LNCAP (cell line): ENCODE measurements around the gene ALG14.

ENCODE experiments used
- TF ChIP-seq, protein P1 (sequence below): fragments of 450-650 bp; IDR thresholded peaks from 2 replicates; pipeline ENCODE4 v1.5.1; 2017; ENCODE audit warnings: mild to moderate bottlenecking

ALG14 gene

DNA sequence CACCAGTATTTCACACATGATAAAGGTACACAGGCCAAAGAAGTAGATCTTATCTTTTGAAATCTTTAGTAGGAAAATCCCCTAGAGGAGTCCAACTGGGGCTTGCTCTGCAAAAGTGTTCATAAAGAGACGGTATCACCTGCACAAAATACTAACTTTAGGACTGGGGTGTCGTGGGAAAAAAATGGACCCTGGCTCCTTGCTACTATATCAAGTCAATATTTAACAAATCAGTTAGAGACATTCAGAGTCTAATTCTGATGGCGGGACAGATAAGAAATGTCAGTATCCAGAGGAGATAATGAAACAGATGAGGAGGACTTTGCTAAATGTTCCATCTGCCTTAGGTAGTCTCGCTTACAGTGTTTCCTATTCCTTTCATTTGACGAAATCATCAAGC is 120.2 kb downstream of the ALG14 start:
- TF ChIP-seq, protein P1, sequence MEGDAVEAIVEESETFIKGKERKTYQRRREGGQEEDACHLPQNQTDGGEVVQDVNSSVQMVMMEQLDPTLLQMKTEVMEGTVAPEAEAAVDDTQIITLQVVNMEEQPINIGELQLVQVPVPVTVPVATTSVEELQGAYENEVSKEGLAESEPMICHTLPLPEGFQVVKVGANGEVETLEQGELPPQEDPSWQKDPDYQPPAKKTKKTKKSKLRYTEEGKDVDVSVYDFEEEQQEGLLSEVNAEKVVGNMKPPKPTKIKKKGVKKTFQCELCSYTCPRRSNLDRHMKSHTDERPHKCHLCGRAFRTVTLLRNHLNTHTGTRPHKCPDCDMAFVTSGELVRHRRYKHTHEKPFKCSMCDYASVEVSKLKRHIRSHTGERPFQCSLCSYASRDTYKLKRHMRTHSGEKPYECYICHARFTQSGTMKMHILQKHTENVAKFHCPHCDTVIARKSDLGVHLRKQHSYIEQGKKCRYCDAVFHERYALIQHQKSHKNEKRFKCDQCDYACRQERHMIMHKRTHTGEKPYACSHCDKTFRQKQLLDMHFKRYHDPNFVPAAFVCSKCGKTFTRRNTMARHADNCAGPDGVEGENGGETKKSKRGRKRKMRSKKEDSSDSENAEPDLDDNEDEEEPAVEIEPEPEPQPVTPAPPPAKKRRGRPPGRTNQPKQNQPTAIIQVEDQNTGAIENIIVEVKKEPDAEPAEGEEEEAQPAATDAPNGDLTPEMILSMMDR = no peak

DNA sequence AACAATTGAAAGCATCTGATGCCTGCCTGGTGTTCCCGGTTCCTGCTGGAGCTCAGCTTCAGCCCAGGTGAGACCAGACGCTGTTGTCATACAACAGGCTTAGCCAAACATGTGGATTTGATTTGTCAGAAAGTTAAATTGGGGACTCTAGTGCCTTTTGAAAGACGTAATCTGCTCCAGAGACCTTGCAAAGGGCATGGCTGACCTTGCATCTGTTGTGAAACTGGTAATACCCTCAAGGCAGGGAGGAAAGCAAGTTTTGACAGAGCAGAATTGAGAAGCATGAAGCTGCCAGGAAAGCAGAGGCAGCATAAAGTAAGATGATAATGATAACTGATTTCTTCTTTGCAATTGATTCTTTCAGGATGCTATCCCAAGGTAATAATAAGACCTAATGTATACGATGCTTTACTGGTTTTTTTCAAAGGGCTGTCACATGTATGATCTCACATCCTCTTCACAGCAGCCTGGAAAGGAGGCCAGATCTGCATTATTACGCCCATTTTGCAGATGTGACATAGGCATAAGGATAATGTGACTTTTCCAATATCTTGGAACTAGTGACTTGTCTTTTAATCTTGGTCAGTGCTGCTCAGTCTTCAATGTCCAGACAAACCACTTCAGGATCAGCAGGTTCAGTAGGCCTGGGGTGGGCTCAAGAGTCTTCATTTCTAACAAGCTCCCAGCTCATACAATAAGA is 121.1 kb downstream of the ALG14 start:
- TF ChIP-seq, protein P1 = no peak

- TF ChIP-seq, protein P1 = no peak
Observed at GRCh38 chr1:94951046-94951445, 121.7 kb downstream of the ALG14 start.

DNA sequence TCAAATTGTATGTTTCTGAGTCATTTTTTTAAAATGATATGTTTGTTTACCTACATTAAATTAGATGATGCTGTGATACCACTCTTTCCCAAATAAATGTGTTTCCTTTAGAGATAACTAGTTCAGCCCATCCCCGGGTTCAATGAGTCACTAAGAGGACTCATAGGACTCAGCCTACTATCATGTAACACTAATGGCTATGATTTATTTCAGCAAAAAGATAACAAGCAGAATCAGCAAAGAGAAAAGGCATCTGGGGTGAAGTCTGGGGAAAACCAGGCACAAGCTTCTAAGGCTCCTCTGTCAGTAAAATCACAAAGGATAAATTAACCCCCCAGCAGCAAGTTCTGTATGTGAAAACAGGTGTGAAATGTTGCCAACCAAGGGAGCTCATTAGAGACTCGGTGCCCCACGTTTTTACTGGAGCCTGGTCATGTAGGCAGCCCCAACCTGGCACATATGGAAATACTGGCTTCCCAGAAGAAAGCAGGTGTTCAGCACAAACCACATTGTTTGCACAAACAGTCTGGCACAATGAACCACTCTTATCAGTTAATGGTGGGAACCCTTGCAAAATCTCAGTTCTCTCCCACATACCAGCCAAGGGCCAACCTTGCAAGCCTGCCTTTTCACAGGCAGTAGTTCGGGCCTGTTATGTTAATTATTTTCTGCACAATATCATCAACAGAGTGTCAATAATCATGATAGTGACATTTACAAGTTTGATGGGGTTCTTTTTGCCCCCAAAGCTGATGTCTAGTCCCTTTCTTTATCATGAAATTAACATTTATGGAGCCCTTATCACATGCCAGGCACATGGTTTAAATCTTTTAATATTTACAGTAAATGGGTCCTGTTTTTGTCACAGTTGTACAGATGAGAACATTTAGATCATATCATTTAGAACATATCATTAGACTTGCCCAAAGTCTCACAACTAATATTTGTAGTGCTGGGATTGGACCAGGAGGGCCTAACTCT is 122.8 kb downstream of the ALG14 start:
- TF ChIP-seq, protein P1 = no peak

- TF ChIP-seq, protein P1 = no peak
Observed at GRCh38 chr1:94947437-94947836, 125.3 kb downstream of the ALG14 start.

DNA sequence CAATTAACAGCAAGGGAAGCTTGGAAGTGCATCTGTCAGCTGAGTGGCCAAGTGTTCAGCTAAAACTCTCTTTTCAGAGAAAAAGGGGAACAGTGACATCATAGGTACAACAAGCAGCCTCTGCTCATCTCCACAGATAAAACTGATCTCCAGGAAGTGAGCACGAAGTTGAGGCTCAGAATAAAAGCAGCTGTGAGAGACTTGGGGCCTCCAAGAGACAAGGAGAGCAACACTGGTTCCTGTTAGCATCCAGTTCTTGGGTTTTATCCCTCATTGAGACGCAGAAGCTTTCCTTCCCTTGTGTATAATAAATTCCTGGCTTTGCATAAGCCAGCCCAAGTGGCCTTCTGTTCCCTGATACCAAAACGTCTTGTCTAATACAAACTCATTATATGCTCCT is 125.9 kb downstream of the ALG14 start:
- TF ChIP-seq, protein P1 = no peak

DNA sequence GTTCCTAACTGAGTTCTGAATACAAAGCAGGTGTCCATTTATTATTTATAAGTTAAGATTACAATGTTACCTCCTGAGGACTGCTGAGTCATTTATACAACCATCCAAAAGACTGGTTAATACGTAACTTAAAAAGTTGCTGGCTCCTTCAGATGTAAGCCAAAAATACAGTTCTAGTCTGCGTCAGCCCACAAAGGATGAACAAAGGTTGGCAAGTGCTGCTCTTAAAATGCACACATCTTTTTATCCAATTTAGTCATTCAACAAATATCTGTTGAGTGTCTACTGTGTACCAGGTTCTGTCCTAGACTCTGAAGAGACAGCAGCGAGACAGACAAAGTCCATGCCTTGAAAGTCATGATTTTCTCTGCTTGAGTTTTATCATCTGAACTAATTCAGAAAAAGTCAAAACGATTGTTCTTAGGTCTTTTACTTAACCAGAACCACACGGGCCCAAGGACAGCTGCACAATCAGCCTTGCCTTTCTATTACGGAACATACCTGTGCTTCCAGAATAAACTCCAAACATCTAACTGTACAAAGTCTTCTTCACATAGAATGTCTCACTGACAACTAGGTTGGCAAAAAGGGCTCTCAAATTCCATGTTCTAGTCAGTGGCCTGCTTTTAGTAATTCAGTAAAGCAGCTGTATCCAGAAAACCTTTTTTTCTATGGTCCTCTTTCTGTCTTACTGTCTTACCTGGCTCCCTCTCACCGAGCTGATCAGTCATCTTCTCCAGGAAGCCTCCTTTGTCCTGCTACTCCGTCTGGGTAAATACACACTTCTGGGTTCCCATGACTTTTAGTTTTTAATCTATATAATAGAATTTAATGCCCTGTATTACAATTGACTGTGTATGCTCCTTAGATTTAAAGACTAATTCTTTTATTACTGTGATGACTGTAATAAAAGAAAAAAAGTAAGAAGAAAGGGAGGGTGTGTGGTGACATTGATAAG is 130.3 kb downstream of the ALG14 start:
- TF ChIP-seq, protein P1 = no peak
